Endothelial cell (in vitro differentiated cells): ENCODE measurements around the gene GBP4. TPM values are rescaled to one million over a fixed set of nuclear protein-coding genes. Genes with fewer than 3 reads are reported as not detected.

Source experiments
- DNase-seq: peaks from one replicate; pipeline ENCODE4 v3.0.0; 2021; ENCODE audit warnings: low spot score
- H3K27ac Mint-ChIP-seq: one replicate; pipeline ENCODE4 v1.8.0; 2021; ENCODE audit warnings: mixed read lengths, inconsistent platforms; ENCODE audit not compliant: unreplicated experiment
- H3K27me3 Mint-ChIP-seq: one replicate; pipeline ENCODE4 v1.8.0; 2021; ENCODE audit warnings: mild to moderate bottlenecking, moderate library complexity, mixed read lengths, inconsistent platforms; ENCODE audit not compliant: unreplicated experiment
- H3K36me3 Mint-ChIP-seq: one replicate; pipeline ENCODE4 v1.8.0; 2021; ENCODE audit warnings: mild to moderate bottlenecking, low read depth, mixed read lengths, inconsistent platforms; ENCODE audit not compliant: unreplicated experiment
- H3K4me1 Mint-ChIP-seq: one replicate; pipeline ENCODE4 v1.8.0; 2021; ENCODE audit warnings: mild to moderate bottlenecking, mixed read lengths, inconsistent platforms; ENCODE audit not compliant: unreplicated experiment
- H3K4me3 Mint-ChIP-seq: one replicate; pipeline ENCODE4 v1.8.0; 2021; ENCODE audit warnings: mild to moderate bottlenecking, mixed read lengths, inconsistent platforms; ENCODE audit not compliant: unreplicated experiment
- H3K9me3 Mint-ChIP-seq: one replicate; pipeline ENCODE4 v1.8.0; 2021; ENCODE audit warnings: mixed read lengths, inconsistent platforms; ENCODE audit not compliant: unreplicated experiment
- CTCF ChIP-seq: fragments of 200-600 bp; sonication (generic); IDR thresholded peaks from one replicate; pipeline ENCODE4 v1.5.0; 2021; ENCODE audit warnings: antibody characterized with exemption; ENCODE audit not compliant: unreplicated experiment
- total RNA-seq: library from RNA; stranded (reverse); fragmentation: NEBNext Ultra II Directional; extraction: Animal tissue kit (Norgen Biotek cat#: 25700); gene quantifications from one replicate; pipeline ENCODE4 v1.2.1, GENCODE V29; 2021; ENCODE audit not compliant: unreplicated experiment

GBP4 gene
- total RNA-seq, 1 donor from 2014 or later, result 75.5 TPM

DNA sequence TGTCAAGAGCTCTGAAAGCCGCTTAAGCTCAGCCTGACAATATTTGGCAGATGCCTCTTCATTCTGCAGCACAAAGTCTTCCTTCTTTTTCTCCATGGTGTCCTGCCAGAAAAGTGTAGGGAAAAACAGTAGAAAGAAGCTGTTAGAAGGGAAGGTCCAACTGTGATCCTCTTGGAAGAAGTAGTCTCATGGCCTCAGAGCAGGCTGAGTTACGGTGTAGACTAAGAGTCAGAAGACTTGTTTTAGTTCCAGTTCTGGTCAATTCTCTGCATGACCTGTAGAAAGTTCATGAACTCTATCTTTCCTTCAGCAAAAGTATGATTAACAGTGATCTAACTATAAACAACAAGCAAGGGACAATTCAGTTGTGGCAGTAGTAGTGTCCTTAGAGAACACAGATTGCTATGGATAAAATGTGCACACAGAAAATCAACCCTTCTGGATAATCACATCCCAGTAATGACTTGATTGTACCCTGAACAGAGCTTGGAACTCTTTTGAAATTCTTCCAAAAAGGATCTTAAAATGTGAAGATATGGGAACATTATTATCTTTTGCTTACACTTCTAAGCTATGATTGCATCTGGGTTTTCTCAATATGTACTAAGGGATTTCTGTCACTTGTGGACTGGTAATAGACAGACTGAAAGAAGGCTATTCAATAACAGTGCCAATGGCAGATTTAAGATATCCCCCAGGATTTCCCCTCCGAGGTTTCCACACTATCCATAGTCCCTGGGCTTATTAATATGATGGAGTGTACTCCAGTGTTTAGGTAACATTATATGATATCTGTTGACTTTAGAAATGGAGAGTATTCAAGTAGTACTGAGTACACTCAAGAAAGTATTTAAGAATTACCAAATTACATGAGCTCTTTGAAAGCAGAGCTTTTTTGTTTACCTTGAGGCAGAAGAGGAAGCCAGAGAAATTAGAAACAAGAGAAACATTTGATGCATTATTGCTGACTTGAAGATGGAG is 50.8 kb downstream of the GBP4 start:
- no peak overlapping the region for H3K27ac Mint-ChIP-seq
- no peaks in the 10 kb centered on the region for H3K9me3 Mint-ChIP-seq
- no peak for TF ChIP-seq CTCF
- no peaks in the 10 kb centered on the region for H3K4me1 Mint-ChIP-seq
- no peaks in the 10 kb centered on the region for H3K36me3 Mint-ChIP-seq
- H3K4me3 Mint-ChIP-seq, result no peak overlapping the region
- no peak for DNase-seq
- H3K27me3 Mint-ChIP-seq, result peaks cover 2% of the 10 kb centered on the region

DNA sequence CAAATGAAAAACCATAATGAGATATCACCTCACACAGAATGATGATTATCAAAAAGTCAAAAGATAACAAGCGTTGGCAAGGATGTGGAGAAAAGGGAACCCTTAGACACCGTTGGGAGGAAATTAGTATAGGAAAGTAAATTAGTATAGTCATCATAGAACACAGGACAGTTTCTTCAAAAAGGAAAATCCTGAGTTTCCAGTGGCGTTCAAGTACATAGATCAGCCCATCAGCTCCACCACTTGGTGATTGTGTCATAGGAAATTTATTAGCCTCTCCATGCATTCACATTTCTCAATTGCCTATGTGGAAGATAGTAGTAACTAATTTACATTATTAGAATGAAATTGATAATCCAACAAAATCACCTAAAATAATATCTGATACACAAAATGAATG is 52.0 kb downstream of the GBP4 start:
- no peak for DNase-seq
- H3K9me3 Mint-ChIP-seq, result no peaks in the 10 kb centered on the region
- peaks cover 2% of the 10 kb centered on the region for H3K27me3 Mint-ChIP-seq
- no peak overlapping the region for H3K27ac Mint-ChIP-seq
- no peaks in the 10 kb centered on the region for H3K4me1 Mint-ChIP-seq
- H3K36me3 Mint-ChIP-seq, result no peaks in the 10 kb centered on the region
- no peak overlapping the region for H3K4me3 Mint-ChIP-seq
- TF ChIP-seq CTCF, result no peak

- TF ChIP-seq CTCF, result no peak
- no peaks in the 10 kb centered on the region for H3K27me3 Mint-ChIP-seq
- no peak for DNase-seq
- H3K27ac Mint-ChIP-seq, result no peak overlapping the region
- H3K9me3 Mint-ChIP-seq, result no peaks in the 10 kb centered on the region
- no peak overlapping the region for H3K4me3 Mint-ChIP-seq
- H3K4me1 Mint-ChIP-seq, result no peaks in the 10 kb centered on the region
- no peaks in the 10 kb centered on the region for H3K36me3 Mint-ChIP-seq
These were observed 55.3 kb downstream of the GBP4 start for GRCh38 chr1:89143484-89143883.

DNA sequence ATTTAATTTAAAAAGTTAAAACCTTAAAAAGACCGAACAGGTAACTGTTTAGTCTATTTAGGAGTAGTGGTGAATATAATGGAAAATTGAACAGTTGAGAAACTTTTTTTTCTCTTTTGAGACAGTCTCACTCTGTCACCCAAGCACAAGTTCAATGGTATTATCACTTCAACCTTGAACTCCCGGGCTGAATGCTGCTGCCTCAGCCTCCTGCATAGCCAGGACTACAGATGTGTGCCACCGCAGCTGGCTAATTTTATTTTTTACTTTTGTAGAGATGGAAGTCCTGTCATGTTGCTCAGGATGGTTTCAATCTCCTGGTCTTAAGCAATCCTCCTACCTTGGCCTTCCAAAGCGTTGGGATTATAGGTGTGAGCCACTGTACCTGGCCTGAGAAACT is 56.6 kb downstream of the GBP4 start:
- no peaks in the 10 kb centered on the region for H3K36me3 Mint-ChIP-seq
- no peak overlapping the region for H3K4me3 Mint-ChIP-seq
- no peak for DNase-seq
- no peaks in the 10 kb centered on the region for H3K9me3 Mint-ChIP-seq
- no peak overlapping the region for H3K27ac Mint-ChIP-seq
- TF ChIP-seq CTCF, result no peak
- H3K27me3 Mint-ChIP-seq, result no peaks in the 10 kb centered on the region
- H3K4me1 Mint-ChIP-seq, result no peaks in the 10 kb centered on the region

- Mint-ChIP-seq H3K4me1 (no peaks in the 10 kb centered on the region), H3K27ac (no peak overlapping the region), H3K36me3 (peaks cover under 1% of the 10 kb centered on the region), H3K9me3 (no peaks in the 10 kb centered on the region), H3K4me3 (no peak overlapping the region), H3K27me3 (peaks cover 3% of the 10 kb centered on the region)
- no peak for DNase-seq
- TF ChIP-seq CTCF, result no peak
These were observed 65.0 kb downstream of the GBP4 start for GRCh38 chr1:89133747-89134146.
